COR-L47 (cell line): ENCODE measurements around the gene PODXL2.
A peak's percentile ranks its signal among the peaks of the same experiment; 100 is the strongest.
"Not testable (repeated sequence)": the region's sequence is repeated elsewhere in the genome, so short reads cannot be mapped to it uniquely, and the experiment has no call there.

Experiments used
- DNase-seq: peaks from one replicate; lab custom pipeline; 2025; lab: John Stamatoyannopoulos, UW

PODXL2 gene

GRCh38 chr3:127628788-127629466, at the start of gene PODXL2:
Gene PODXL2, plus strand, starts transcription at chr3:127629185. Its CDS starts 35 bp downstream, at chr3:127629220.
- DNase-seq, result peak; percentile 86

GRCh38 chr3:127580327-127581060, 48.5 kb upstream of the PODXL2 start:
- DNase-seq, result no peak

- DNase-seq, result no peak
Measured at GRCh38 chr3:127584734-127585133, 44.3 kb upstream of the PODXL2 start.

GRCh38 chr3:127585163-127585812, 43.7 kb upstream of the PODXL2 start:
- no peak for DNase-seq

- DNase-seq, result no peak
Measured at GRCh38 chr3:127585813-127586413, 43.1 kb upstream of the PODXL2 start.

GRCh38 chr3:127587876-127588275, 41.1 kb upstream of the PODXL2 start:
- no peak for DNase-seq

- peak; percentile 12 for DNase-seq
Measured at GRCh38 chr3:127588806-127589577, 40.0 kb upstream of the PODXL2 start.

GRCh38 chr3:127589600-127590281, 39.2 kb upstream of the PODXL2 start:
- DNase-seq, result no peak

- no peak for DNase-seq
Measured at GRCh38 chr3:127590282-127590592, 38.7 kb upstream of the PODXL2 start.

- DNase-seq, result peak; percentile 100
Measured at GRCh38 chr3:127590593-127591465, 38.2 kb upstream of the PODXL2 start, which contains the start of gene TPRA1. Gene TPRA1, minus strand, starts transcription at chr3:127590733. Its CDS starts 10,587 bp downstream, at chr3:127580146.

- DNase-seq, result no peak
Measured at GRCh38 chr3:127593178-127593577, 35.8 kb upstream of the PODXL2 start.

- DNase-seq, result no peak
Measured at GRCh38 chr3:127595303-127595702, 33.7 kb upstream of the PODXL2 start.

- no peak for DNase-seq
Measured at GRCh38 chr3:127597020-127597771, 31.8 kb upstream of the PODXL2 start.

- no peak for DNase-seq
Measured at GRCh38 chr3:127598841-127599570, 30.0 kb upstream of the PODXL2 start.

- DNase-seq, result no peak
Measured at GRCh38 chr3:127600749-127601456, 28.1 kb upstream of the PODXL2 start.

GRCh38 chr3:127604035-127604434, 24.9 kb upstream of the PODXL2 start:
- no peak for DNase-seq

- no peak for DNase-seq
Measured at GRCh38 chr3:127604546-127605165, 24.3 kb upstream of the PODXL2 start.

- DNase-seq, result not testable (repeated sequence)
Measured at GRCh38 chr3:127605547-127605946, 23.4 kb upstream of the PODXL2 start.
